Smooth muscle cell (in vitro differentiated cells): ENCODE data around the gene CHTF18. TPM values are rescaled to one million over a fixed set of nuclear protein-coding genes. Genes with fewer than 3 reads are reported as not detected.

Experiments used
- DNase-seq: peaks from one replicate; lab custom pipeline; 2025; ENCODE audit not compliant: unreplicated experiment; lab: John Stamatoyannopoulos, UW
- H2AFZ ChIP-seq: fragments of 200-600 bp; sonication (generic); 2 replicates; pipeline ENCODE4 v1.6.0; 2016; ENCODE audit warnings: antibody characterized with exemption, low read depth, mild to moderate bottlenecking
- H3F3A ChIP-seq: fragments of 200-600 bp; sonication (generic); 2 replicates; pipeline ENCODE4 v1.6.0; 2017; ENCODE audit warnings: antibody characterized with exemption, low read depth
- H3K27ac ChIP-seq: fragments of 200-600 bp; sonication (generic); 2 replicates; pipeline ENCODE4 v1.5.1; 2016; ENCODE audit warnings: low read depth, mild to moderate bottlenecking
- H3K27me3 ChIP-seq: fragments of 200-600 bp; sonication (generic); 2 replicates; pipeline ENCODE4 v1.6.1; 2016; ENCODE audit warnings: low read depth, mild to moderate bottlenecking
- H3K36me3 ChIP-seq: fragments of 200-600 bp; sonication (generic); 2 replicates; pipeline ENCODE4 v1.5.1; 2016; ENCODE audit warnings: low read depth
- H3K4me1 ChIP-seq: fragments of 200-600 bp; sonication (generic); 2 replicates; pipeline ENCODE4 v1.5.1; 2016; ENCODE audit warnings: low read depth
- H3K4me2 ChIP-seq: fragments of 200-600 bp; sonication (generic); 2 replicates; pipeline ENCODE4 v1.6.0; 2016; ENCODE audit warnings: mild to moderate bottlenecking
- H3K4me3 ChIP-seq: fragments of 200-600 bp; sonication (generic); 2 replicates; pipeline ENCODE4 v1.5.1; 2016; ENCODE audit warnings: mild to moderate bottlenecking
- H3K79me2 ChIP-seq: fragments of 200-600 bp; sonication (generic); 2 replicates; pipeline ENCODE4 v1.6.0; 2016; ENCODE audit warnings: low read depth, mild to moderate bottlenecking
- H3K9ac ChIP-seq: fragments of 200-600 bp; sonication (generic); 2 replicates; pipeline ENCODE4 v1.6.0; 2016; ENCODE audit warnings: low read depth
- H3K9me3 ChIP-seq: fragments of 200-600 bp; sonication (generic); replicated peaks from 2 replicates; pipeline ENCODE4 v1.5.1; 2016; ENCODE audit warnings: low read depth
- H4K20me1 ChIP-seq: fragments of 200-600 bp; sonication (generic); 2 replicates; pipeline ENCODE4 v1.6.0; 2016; ENCODE audit warnings: low read depth
- WGBS: methylation state at CpG from one replicate; pipeline ENCODE4 v1.1.7; 2016; ENCODE audit warnings: low lambda C conversion rate; 5-methylcytosine and 5-hydroxymethylcytosine counted together
- polyA plus RNA-seq: library from polyadenylated mRNA; unstranded; fragments of >200 nt; fragmentation: Nextera tagmentation; extraction: Ambion mirVana; gene quantifications from 2 replicates; pipeline ENCODE4 v1.2.1, GENCODE V29; 2016
- total RNA-seq: library from RNA; depleted of rRNA; stranded (reverse); fragments of >200 nt; gene quantifications from 2 replicates; pipeline ENCODE4 v1.2.3, GENCODE V29; 2014
- TF ChIP-seq, protein P1 (sequence below): fragments of 200-600 bp; sonication (generic); IDR thresholded peaks from 2 replicates; pipeline ENCODE4 v1.5.1; 2017; ENCODE audit warnings: borderline replicate concordance, mild to moderate bottlenecking, antibody characterized with exemption; ENCODE audit not compliant: insufficient read depth, poor library complexity, severe bottlenecking

Gene CHTF18
- total and polyA plus RNA-seq, 2 experiments from 2014 or later, result 27.2 to 33.2 TPM

GRCh38 chr16:794853-795466, 6.5 kb downstream of the CHTF18 start:
- 87% methylated on average over 20 of the region's 31 CpGs for WGBS
- TF ChIP-seq, protein P1, sequence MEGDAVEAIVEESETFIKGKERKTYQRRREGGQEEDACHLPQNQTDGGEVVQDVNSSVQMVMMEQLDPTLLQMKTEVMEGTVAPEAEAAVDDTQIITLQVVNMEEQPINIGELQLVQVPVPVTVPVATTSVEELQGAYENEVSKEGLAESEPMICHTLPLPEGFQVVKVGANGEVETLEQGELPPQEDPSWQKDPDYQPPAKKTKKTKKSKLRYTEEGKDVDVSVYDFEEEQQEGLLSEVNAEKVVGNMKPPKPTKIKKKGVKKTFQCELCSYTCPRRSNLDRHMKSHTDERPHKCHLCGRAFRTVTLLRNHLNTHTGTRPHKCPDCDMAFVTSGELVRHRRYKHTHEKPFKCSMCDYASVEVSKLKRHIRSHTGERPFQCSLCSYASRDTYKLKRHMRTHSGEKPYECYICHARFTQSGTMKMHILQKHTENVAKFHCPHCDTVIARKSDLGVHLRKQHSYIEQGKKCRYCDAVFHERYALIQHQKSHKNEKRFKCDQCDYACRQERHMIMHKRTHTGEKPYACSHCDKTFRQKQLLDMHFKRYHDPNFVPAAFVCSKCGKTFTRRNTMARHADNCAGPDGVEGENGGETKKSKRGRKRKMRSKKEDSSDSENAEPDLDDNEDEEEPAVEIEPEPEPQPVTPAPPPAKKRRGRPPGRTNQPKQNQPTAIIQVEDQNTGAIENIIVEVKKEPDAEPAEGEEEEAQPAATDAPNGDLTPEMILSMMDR, result no peak

DNA sequence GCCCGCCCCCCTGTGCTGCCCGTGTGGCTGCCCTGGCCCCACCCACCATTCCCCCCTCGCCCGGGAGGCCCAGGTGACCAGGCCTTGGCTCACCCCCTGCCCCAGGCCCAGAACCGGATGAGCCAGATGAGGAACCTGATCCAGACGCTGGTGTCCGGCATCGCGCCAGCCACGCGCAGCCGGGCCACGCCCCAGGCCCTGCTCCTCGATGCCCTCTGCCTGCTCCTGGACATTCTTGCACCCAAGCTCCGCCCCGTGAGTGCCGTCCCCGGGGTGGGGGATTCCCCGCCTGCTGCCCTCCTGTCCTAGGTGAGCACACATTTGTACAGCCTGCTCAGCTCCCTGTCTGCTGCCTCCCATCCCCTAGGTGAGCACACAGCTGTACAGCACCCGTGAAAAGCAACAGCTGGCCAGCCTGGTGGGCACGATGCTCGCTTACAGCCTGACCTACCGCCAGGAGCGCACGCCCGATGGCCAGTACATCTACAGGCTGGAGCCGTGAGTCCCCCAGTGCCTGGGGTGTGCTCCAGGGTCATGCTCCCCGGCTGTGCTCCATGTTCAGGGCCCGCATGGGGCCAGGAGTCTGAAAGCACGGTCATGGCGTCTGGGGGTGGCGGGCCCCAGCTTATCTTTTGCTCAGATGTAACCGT, 7.3 kb downstream of the CHTF18 start:
- TF ChIP-seq, protein P1, result no peak
- H3K4me3 ChIP-seq, result no peak overlapping the region
- H3K4me1 ChIP-seq, result peaks cover 8% of the 10 kb centered on the region
- WGBS, result 93% methylated on average over 29 of the region's 33 CpGs
- no peaks in the 10 kb centered on the region for H3K9me3 ChIP-seq
- peaks cover 18% of the 10 kb centered on the region for H3K27me3 ChIP-seq
- no peaks in the 10 kb centered on the region for H4K20me1 ChIP-seq
- no peak overlapping the region for H3K27ac ChIP-seq
- no peak for DNase-seq
- H3K4me2 ChIP-seq, result no peak overlapping the region
- H3K9ac ChIP-seq, result no peak overlapping the region
- no peaks in the 10 kb centered on the region for H3K79me2 ChIP-seq
- H3K36me3 ChIP-seq, result no peaks in the 10 kb centered on the region
- no peaks in the 10 kb centered on the region for H3F3A ChIP-seq
- H2AFZ ChIP-seq, result no peak overlapping the region

More at GRCh38 chr16:794853-795466, 6.5 kb downstream of the CHTF18 start:
- Histone ChIP-seq H2AFZ (no peak overlapping the region), H3K9ac (no peak overlapping the region), H4K20me1 (no peaks in the 10 kb centered on the region), H3K4me1 (peaks cover 2% of the 10 kb centered on the region), H3K36me3 (no peaks in the 10 kb centered on the region), H3K4me2 (no peak overlapping the region), H3F3A (no peaks in the 10 kb centered on the region), H3K27me3 (peaks cover 11% of the 10 kb centered on the region), H3K79me2 (no peaks in the 10 kb centered on the region), H3K9me3 (no peaks in the 10 kb centered on the region), H3K27ac (no peak overlapping the region), H3K4me3 (no peak overlapping the region)
- DNase-seq, result no peak

DNA sequence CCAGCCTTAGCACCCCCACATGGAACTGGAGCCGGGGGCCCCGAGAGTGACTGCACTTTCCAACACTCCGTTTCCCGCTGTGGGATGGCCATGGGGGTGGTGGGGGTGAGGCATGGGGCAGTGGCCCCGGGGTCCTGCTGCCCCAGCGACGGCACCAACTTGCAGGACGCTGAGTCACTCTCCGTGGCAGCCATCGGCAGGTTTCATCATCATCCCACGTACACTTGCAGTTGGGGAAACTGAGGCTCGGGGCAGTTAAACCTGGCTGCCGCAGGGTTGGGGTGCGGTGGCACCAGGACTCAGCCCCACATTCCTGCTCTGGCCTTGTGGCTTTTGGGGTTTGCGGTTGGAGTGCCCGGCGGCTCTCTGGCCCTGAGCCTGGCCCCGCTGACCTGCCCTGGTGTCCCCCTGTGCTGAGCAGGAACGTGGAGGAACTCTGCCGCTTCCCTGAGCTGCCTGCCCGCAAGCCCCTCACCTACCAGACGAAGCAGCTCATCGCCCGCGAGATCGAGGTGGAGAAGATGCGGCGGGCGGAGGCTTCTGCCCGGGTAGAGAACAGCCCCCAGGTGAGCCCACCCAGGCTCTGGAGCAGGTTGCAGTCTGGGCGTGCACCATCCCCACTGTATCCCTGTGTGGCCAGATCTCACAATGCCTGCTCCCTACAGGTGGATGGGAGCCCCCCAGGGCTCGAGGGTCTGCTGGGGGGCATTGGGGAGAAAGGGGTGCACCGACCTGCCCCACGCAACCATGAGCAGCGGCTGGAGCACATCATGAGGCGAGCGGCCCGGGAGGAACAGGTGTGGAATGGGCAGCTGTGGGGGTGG, 8.1 kb downstream of the CHTF18 start:
- Histone ChIP-seq H3K4me3 (no peak overlapping the region), H3F3A (no peaks in the 10 kb centered on the region), H3K36me3 (no peaks in the 10 kb centered on the region), H3K27me3 (peaks cover 26% of the 10 kb centered on the region), H3K4me2 (no peak overlapping the region), H3K79me2 (no peaks in the 10 kb centered on the region), H4K20me1 (no peaks in the 10 kb centered on the region), H3K4me1 (peaks cover 8% of the 10 kb centered on the region), H3K27ac (no peak overlapping the region), H3K9me3 (no peaks in the 10 kb centered on the region), H2AFZ (no peak overlapping the region), H3K9ac (no peak overlapping the region)
- TF ChIP-seq, protein P1, result no peak
- 96% methylated on average over 34 of the region's 38 CpGs for WGBS
- no peak for DNase-seq
